Smooth muscle cell (in vitro differentiated cells): Measurements from ENCODE around the gene SHISA5. TPM values are rescaled to one million over a fixed set of nuclear protein-coding genes. Genes with fewer than 3 reads are reported as not detected.

Source experiments
- DNase-seq: peaks from one replicate; lab custom pipeline; 2025; ENCODE audit not compliant: unreplicated experiment; lab: John Stamatoyannopoulos, UW
- H2AFZ ChIP-seq: fragments of 200-600 bp; sonication (generic); 2 replicates; pipeline ENCODE4 v1.6.0; 2016; ENCODE audit warnings: antibody characterized with exemption, low read depth, mild to moderate bottlenecking
- H3F3A ChIP-seq: fragments of 200-600 bp; sonication (generic); 2 replicates; pipeline ENCODE4 v1.6.0; 2017; ENCODE audit warnings: antibody characterized with exemption, low read depth
- H3K27ac ChIP-seq: fragments of 200-600 bp; sonication (generic); 2 replicates; pipeline ENCODE4 v1.5.1; 2016; ENCODE audit warnings: low read depth, mild to moderate bottlenecking
- H3K27me3 ChIP-seq: fragments of 200-600 bp; sonication (generic); 2 replicates; pipeline ENCODE4 v1.6.1; 2016; ENCODE audit warnings: low read depth, mild to moderate bottlenecking
- H3K36me3 ChIP-seq: fragments of 200-600 bp; sonication (generic); 2 replicates; pipeline ENCODE4 v1.5.1; 2016; ENCODE audit warnings: low read depth
- H3K4me1 ChIP-seq: fragments of 200-600 bp; sonication (generic); 2 replicates; pipeline ENCODE4 v1.5.1; 2016; ENCODE audit warnings: low read depth
- H3K4me2 ChIP-seq: fragments of 200-600 bp; sonication (generic); 2 replicates; pipeline ENCODE4 v1.6.0; 2016; ENCODE audit warnings: mild to moderate bottlenecking
- H3K4me3 ChIP-seq: fragments of 200-600 bp; sonication (generic); 2 replicates; pipeline ENCODE4 v1.5.1; 2016; ENCODE audit warnings: mild to moderate bottlenecking
- H3K79me2 ChIP-seq: fragments of 200-600 bp; sonication (generic); 2 replicates; pipeline ENCODE4 v1.6.0; 2016; ENCODE audit warnings: low read depth, mild to moderate bottlenecking
- H3K9ac ChIP-seq: fragments of 200-600 bp; sonication (generic); 2 replicates; pipeline ENCODE4 v1.6.0; 2016; ENCODE audit warnings: low read depth
- H3K9me3 ChIP-seq: fragments of 200-600 bp; sonication (generic); replicated peaks from 2 replicates; pipeline ENCODE4 v1.5.1; 2016; ENCODE audit warnings: low read depth
- H4K20me1 ChIP-seq: fragments of 200-600 bp; sonication (generic); 2 replicates; pipeline ENCODE4 v1.6.0; 2016; ENCODE audit warnings: low read depth
- WGBS: methylation state at CpG from one replicate; pipeline ENCODE4 v1.1.7; 2016; ENCODE audit warnings: low lambda C conversion rate; 5-methylcytosine and 5-hydroxymethylcytosine counted together
- microRNA-seq: library from miRNA; unstranded; fragments of <30 nt; microRNA quantifications from one replicate; pipeline ENCODE4, GENCODE V29; 2016; ENCODE audit warnings: borderline number of aligned reads
- polyA plus RNA-seq: library from polyadenylated mRNA; unstranded; fragments of >200 nt; fragmentation: Nextera tagmentation; extraction: Ambion mirVana; gene quantifications from 2 replicates; pipeline ENCODE4 v1.2.1, GENCODE V29; 2016
- small RNA-seq: library from RNA; depleted of rRNA; stranded (forward); fragments of <200 nt; gene quantifications from one replicate; pipeline ENCODE3, GENCODE V24; 2014
- total RNA-seq: library from RNA; depleted of rRNA; stranded (reverse); fragments of >200 nt; gene quantifications from 2 replicates; pipeline ENCODE4 v1.2.3, GENCODE V29; 2014
- TF ChIP-seq, protein P1 (sequence below): fragments of 200-600 bp; sonication (generic); IDR thresholded peaks from 2 replicates; pipeline ENCODE4 v1.5.1; 2017; ENCODE audit warnings: borderline replicate concordance, mild to moderate bottlenecking, antibody characterized with exemption; ENCODE audit not compliant: insufficient read depth, poor library complexity, severe bottlenecking

The SHISA5 gene
- total and polyA plus RNA-seq, 2 experiments from 2014 or later = 124 to 333 TPM

GRCh38 chr3:48418651-48419050, 85.3 kb downstream of the SHISA5 start:
- Histone ChIP-seq H3K9ac (no peak overlapping the region), H4K20me1 (peaks cover 42% of the 10 kb centered on the region), H3K27me3 (no peaks in the 10 kb centered on the region), H3K9me3 (no peaks in the 10 kb centered on the region), H2AFZ (no peak overlapping the region), H3K27ac (no peak overlapping the region), H3K36me3 (no peaks in the 10 kb centered on the region), H3K4me3 (no peak overlapping the region), H3K79me2 (no peaks in the 10 kb centered on the region), H3K4me1 (no peaks in the 10 kb centered on the region), H3F3A (no peaks in the 10 kb centered on the region), H3K4me2 (no peak overlapping the region)
- TF ChIP-seq, protein P1, sequence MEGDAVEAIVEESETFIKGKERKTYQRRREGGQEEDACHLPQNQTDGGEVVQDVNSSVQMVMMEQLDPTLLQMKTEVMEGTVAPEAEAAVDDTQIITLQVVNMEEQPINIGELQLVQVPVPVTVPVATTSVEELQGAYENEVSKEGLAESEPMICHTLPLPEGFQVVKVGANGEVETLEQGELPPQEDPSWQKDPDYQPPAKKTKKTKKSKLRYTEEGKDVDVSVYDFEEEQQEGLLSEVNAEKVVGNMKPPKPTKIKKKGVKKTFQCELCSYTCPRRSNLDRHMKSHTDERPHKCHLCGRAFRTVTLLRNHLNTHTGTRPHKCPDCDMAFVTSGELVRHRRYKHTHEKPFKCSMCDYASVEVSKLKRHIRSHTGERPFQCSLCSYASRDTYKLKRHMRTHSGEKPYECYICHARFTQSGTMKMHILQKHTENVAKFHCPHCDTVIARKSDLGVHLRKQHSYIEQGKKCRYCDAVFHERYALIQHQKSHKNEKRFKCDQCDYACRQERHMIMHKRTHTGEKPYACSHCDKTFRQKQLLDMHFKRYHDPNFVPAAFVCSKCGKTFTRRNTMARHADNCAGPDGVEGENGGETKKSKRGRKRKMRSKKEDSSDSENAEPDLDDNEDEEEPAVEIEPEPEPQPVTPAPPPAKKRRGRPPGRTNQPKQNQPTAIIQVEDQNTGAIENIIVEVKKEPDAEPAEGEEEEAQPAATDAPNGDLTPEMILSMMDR = no peak
- DNase-seq = no peak
- 98% methylated on average over 9 of the region's 9 CpGs for WGBS

- no peaks in the 10 kb centered on the region for H3K79me2 ChIP-seq
- no peak overlapping the region for H3K4me3 ChIP-seq
- H3K9me3 ChIP-seq = no peaks in the 10 kb centered on the region
- H3K27me3 ChIP-seq = no peaks in the 10 kb centered on the region
- no peaks in the 10 kb centered on the region for H3K4me1 ChIP-seq
- H2AFZ ChIP-seq = no peak overlapping the region
- peaks cover 37% of the 10 kb centered on the region for H4K20me1 ChIP-seq
- DNase-seq = no peak
- H3K27ac ChIP-seq = no peak overlapping the region
- no peaks in the 10 kb centered on the region for H3F3A ChIP-seq
- H3K36me3 ChIP-seq = no peaks in the 10 kb centered on the region
- H3K4me2 ChIP-seq = no peak overlapping the region
- TF ChIP-seq, protein P1 = no peak
- 95% methylated on average over 17 of the region's 17 CpGs for WGBS
- H3K9ac ChIP-seq = no peak overlapping the region
Measured at GRCh38 chr3:48418140-48418539, 85.8 kb downstream of the SHISA5 start.

Small RNA genes within 50 kb of the gene (microRNA-seq; reads per million reads assigned to microRNA genes)
- not detected for gene MIR6823

Small RNA genes within 50 kb of the gene (small RNA-seq; reads per million reads assigned to genes)
- gene MIR6823 = not detected

Other genes with a start within 250 kb of the SHISA5 start
- gene NME6, start 202.8 kb downstream of the SHISA5 start, total RNA-seq = 19.0 and 22.7 TPM in 2 replicates
- 37.6 and 40.4 TPM in 2 replicates for gene NME6, start 202.8 kb downstream of the SHISA5 start, polyA plus RNA-seq
- gene SPINK8, start 170.5 kb downstream of the SHISA5 start, total RNA-seq = not detected in 2 replicates
- gene SPINK8, start 170.5 kb downstream of the SHISA5 start, polyA plus RNA-seq = not detected in 2 replicates
- gene FBXW12, start 132.0 kb downstream of the SHISA5 start, total RNA-seq = not detected in 2 replicates
- gene FBXW12, start 132.0 kb downstream of the SHISA5 start, polyA plus RNA-seq = 0.07 TPM in 1 of 2 replicates, not detected in the other
- 24.7 and 26.9 TPM in 2 replicates for gene PLXNB1, start 74.1 kb downstream of the SHISA5 start, total RNA-seq
- gene PLXNB1, start 74.1 kb downstream of the SHISA5 start, polyA plus RNA-seq = 15.5 and 27.5 TPM in 2 replicates
- 9.0 and 20.7 TPM in 2 replicates for gene CCDC51, start 64.1 kb downstream of the SHISA5 start, total RNA-seq
- gene CCDC51, start 64.1 kb downstream of the SHISA5 start, polyA plus RNA-seq = 17.8 and 18.3 TPM in 2 replicates
- 310 and 343 TPM in 2 replicates for gene TMA7, start 63.9 kb downstream of the SHISA5 start, total RNA-seq
- gene TMA7, start 63.9 kb downstream of the SHISA5 start, polyA plus RNA-seq = 491 and 511 TPM in 2 replicates
- gene ATRIP, start 57.4 kb downstream of the SHISA5 start, total RNA-seq = 4.0 and 5.5 TPM in 2 replicates
- gene ATRIP, start 57.4 kb downstream of the SHISA5 start, polyA plus RNA-seq = 5.7 and 7.3 TPM in 2 replicates
- gene PFKFB4, start 52.6 kb upstream of the SHISA5 start, total RNA-seq = 41.4 and 48.8 TPM in 2 replicates
- gene PFKFB4, start 52.6 kb upstream of the SHISA5 start, polyA plus RNA-seq = 37.4 and 47.7 TPM in 2 replicates
- 6.1 and 7.0 TPM in 2 replicates for gene UCN2, start 59.6 kb upstream of the SHISA5 start, total RNA-seq
- 4.3 and 11.6 TPM in 2 replicates for gene UCN2, start 59.6 kb upstream of the SHISA5 start, polyA plus RNA-seq
- gene COL7A1, start 91.2 kb upstream of the SHISA5 start, total RNA-seq = 45.9 and 57.3 TPM in 2 replicates
- 80.7 and 173 TPM in 2 replicates for gene COL7A1, start 91.2 kb upstream of the SHISA5 start, polyA plus RNA-seq
- gene UQCRC1, start 105.5 kb upstream of the SHISA5 start, total RNA-seq = 206 and 250 TPM in 2 replicates
- gene UQCRC1, start 105.5 kb upstream of the SHISA5 start, polyA plus RNA-seq = 425 and 428 TPM in 2 replicates
- not detected in 2 replicates for gene TMEM89, start 117.6 kb upstream of the SHISA5 start, total RNA-seq
- 0.25 and 0.47 TPM in 2 replicates for gene TMEM89, start 117.6 kb upstream of the SHISA5 start, polyA plus RNA-seq
- gene SLC26A6, start 131.3 kb upstream of the SHISA5 start, total RNA-seq = 28.4 and 29.4 TPM in 2 replicates
- gene SLC26A6, start 131.3 kb upstream of the SHISA5 start, polyA plus RNA-seq = 34.8 and 42.4 TPM in 2 replicates
- gene CELSR3, start 158.7 kb upstream of the SHISA5 start, total RNA-seq = 2.5 and 3.1 TPM in 2 replicates
- gene CELSR3, start 158.7 kb upstream of the SHISA5 start, polyA plus RNA-seq = 1.5 and 2.4 TPM in 2 replicates
- gene NCKIPSD, start 181.7 kb upstream of the SHISA5 start, total RNA-seq = 18.3 and 21.6 TPM in 2 replicates
- 13.8 and 21.9 TPM in 2 replicates for gene NCKIPSD, start 181.7 kb upstream of the SHISA5 start, polyA plus RNA-seq
- gene IP6K2, start 213.0 kb upstream of the SHISA5 start, total RNA-seq = 106 and 119 TPM in 2 replicates
- 113 and 124 TPM in 2 replicates for gene IP6K2, start 213.0 kb upstream of the SHISA5 start, polyA plus RNA-seq